Activated CD4-positive, CD25-positive, alpha-beta regulatory T cell treated with anti-CD3 and anti-CD28 coated beads, Interleukin-2, amount 50 U/mL, for 24 hours (primary cell): ENCODE results near the gene CNTNAP5.

Source experiments
- ATAC-seq, 2 donors: fragments of 150-1000 bp; cut with Tn5 transposase; one replicate each; pipeline ENCODE4 v1.10.0; 2021; ENCODE audit warnings: mild to moderate bottlenecking in 1 of 2, moderate library complexity in 1 of 2

The CNTNAP5 gene

DNA sequence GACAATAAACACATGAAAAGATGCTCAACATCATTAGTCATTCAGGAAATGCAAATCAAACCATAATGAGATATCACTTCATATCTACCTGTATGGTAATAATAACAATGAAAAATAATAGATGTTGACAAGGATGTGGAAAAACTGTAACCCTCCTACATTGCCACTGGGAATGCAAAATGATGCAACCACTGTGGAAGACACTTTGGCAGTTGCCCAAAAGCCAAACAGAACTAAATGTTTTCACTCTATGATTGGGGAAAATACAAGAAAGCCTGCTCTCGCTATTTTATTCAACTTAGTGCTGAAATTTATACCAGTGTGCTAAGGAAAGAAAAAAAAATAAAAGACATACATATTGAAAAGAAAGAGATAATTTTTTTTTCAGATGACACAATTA is 934.5 kb downstream of the CNTNAP5 start:
- no peak for ATAC-seq

DNA sequence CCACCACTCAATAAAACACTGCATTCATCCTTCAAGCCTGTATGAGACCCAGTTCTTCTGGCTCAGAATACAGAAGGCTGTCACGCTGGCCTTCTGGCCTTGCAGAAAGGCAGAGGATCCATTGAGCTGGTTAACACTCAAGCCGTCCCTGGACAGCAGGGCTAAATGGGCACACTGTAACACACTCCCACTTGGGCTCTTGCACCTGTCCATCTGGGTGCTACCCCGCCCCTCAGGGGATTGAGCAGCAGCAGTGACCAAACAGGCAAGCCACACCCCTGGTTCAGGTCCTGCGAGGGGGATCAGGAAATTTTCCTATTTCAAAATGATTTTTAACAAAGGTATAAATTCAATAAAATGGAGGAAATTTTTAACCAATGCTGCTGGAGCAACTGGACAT is 936.0 kb downstream of the CNTNAP5 start:
- ATAC-seq, result no peak
